CD4-positive, alpha-beta T cell treated with Interleukin-10 for 1 hour (primary cell): ENCODE measurements around the gene CDKAL1.
"Not testable (repeated sequence)": the region's sequence is repeated elsewhere in the genome, so short reads cannot be mapped to it uniquely, and the experiment has no call there.

Experiments
- DNase-seq: peaks from one replicate; pipeline ENCODE4 v3.0.0-alpha.2; 2020

CDKAL1 gene

GRCh38 chr6:20599302-20600051 lies 65.2 kb downstream of the CDKAL1 start:
- no peak for DNase-seq

DNA sequence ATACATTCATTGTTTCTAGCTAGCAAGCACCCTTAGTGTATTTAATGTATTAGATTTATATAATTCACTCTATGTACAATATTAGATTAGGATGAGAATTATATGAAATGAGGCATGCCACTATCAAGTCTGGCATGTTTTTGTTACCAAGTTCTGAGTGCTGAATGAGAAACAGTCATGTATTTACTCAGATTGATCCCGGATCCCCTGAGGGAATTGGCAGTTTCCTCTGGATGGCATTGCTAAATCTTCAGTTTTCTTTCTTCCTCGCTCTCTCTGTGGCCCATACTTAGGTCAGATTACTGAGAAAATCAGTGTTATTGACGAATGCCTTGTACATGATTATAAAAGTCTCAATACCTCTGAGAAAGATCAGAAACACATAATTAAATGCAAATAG lies 66.6 kb downstream of the CDKAL1 start:
- DNase-seq: no peak

GRCh38 chr6:20604159-20604558 lies 69.9 kb downstream of the CDKAL1 start:
- no peak for DNase-seq

GRCh38 chr6:20605061-20605460 lies 70.8 kb downstream of the CDKAL1 start:
- no peak for DNase-seq

DNA sequence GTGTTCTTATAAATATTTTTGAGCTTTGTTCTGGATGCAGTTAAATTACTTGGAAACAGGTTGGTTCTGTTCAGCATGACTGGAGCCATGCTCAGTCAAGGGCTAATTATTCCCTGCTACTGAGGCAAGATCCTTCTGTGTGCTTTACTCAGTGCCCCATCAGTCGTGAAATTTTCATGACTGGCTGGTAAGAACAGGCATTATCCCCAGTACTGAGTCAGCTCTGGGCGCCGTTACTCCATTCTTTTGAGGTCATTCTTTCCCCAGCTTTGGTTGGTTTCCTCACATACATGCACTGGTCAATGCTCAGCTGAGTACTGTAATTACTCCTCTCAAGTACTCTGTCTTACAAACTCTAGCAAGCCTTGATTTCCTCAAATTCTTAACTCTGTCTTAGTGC lies 71.3 kb downstream of the CDKAL1 start:
- no peak for DNase-seq

GRCh38 chr6:20606831-20607230 lies 72.6 kb downstream of the CDKAL1 start:
- DNase-seq: no peak

GRCh38 chr6:20608356-20608755 lies 74.1 kb downstream of the CDKAL1 start:
- DNase-seq: no peak

DNA sequence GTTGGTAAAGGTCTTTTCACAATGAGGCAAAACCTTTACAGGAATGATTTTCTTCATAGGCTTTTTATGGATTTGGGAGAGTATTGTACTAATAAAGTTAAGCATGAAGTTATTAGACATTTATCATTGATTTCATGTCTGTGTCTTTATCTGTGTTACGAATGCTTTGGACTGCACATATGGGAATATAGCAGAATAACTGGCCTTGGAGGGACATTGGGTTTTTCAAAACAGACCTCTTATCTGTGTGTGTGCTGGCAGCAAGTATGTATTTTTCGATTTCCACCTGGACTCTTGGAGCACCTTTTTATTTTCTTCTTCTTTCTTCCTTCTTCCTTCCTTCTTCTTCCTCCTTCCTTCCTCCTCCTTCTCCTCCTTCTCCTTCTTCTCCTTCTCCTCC lies 74.6 kb downstream of the CDKAL1 start:
- no peak for DNase-seq

DNA sequence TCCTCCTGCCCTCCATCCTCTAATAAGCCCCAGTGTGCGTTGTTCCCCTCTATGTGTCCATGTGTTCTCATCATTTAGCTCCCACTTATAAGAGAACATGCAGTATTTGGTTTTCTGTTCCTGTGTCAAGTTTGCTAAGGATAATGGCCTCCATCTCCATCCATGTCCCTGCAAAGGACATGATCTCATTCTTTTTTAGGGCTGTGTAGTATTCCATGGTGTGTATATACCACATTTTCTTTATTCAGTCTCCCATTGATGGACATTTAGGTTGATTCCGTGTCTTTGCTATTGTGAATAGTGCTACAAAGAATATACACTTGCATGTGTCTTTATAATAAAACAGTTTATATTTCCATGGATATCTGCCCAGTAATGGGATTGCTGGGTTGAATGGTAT lies 75.7 kb downstream of the CDKAL1 start:
- not testable (repeated sequence) for DNase-seq

- no peak for DNase-seq
Measured at GRCh38 chr6:20610636-20611370, 76.5 kb downstream of the CDKAL1 start.

DNA sequence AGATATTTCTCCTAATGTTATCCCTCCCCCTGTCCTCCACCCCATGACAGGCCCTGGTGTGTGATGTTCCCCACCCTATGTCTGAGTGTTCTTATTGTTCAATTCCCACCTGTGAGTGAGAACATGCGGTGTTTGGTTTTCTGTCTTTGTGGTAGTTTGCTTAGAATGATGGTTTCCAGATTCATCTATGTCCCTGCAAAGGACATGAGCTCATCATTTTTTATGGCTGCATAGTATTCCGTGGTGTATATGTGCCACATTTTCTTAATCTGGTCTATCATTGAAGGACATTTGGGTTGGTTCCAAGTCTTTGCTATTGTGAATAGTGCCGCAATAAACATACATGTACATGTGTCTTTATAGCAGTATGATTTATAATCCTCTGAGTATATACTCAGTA lies 83.3 kb downstream of the CDKAL1 start:
- not testable (repeated sequence) for DNase-seq

DNA sequence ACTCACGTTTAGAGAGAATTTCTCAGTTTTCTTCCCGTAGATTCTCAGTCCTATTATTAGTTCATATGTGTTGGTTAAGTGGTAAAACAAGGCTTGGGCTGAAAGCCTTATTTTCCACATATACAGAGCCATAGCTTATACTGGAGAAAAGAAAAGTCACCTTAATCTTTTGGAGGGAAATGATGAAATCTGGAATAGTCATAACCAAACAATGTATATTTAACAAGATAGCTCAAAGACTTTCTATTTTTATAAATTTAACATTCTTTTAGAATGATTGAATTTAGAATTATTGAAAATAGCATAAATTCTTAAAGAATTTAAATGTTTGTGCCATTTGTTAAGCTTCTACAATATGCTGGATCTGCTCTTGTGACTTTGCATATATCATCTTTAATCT lies 85.8 kb downstream of the CDKAL1 start:
- no peak for DNase-seq

- no peak for DNase-seq
Measured at GRCh38 chr6:20623761-20624160, 89.5 kb downstream of the CDKAL1 start.

DNA sequence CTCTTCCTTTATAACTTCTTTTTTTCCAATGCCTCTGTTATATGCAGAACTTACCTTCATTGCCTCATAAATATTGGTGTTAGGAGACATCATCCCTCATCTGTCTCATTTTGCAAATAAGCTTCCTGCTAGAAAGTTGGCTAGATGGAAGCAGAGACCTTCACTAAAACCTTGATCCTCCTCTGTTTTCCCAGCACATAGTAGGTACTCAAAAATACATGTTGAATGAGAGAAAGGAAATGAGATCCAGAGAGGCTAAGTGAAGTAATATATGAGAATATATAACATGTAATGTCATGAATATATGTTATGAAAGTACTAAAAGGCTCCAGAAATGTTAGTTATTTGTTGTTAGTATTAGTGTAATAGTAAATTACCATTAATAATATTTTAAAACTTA lies 91.9 kb downstream of the CDKAL1 start:
- DNase-seq: no peak

DNA sequence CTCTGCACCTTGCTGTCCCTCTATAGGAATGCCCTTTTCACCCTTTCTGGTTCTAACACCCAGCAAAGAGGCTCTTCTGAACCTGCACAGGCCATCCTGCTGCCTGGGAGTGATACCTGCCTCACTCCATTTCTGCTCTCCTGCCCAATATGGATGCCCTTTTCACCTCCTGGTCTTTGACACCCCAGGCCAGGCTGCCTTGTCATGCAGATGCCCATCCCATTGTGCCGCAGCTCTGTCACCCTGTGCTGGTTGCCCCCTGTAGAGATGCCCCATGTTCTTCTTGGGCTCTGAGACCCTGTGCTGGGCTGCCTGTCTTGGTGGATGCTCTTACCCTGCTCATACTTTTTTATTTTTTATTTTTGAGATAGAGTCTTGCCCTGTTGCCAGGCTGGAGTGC lies 95.3 kb downstream of the CDKAL1 start:
- no peak for DNase-seq

DNA sequence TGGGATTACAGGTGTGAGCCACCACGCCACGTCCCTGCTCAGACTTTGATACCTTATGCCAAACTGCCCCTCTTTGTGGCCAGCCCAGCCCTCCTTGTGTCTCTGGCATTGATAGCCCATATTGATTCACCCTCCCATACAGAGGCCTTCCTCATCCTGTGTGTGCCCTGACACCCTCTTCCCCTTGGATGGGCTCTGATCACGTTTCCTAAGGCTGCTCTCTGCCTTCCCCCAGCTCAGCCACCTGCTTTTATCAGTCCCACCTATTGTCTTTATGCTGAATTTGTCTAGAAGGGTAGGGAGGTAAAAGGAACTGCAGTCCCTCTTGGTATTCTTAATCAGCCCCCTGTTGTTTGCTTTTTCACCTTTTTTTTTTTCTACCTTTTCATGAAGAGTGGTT lies 95.9 kb downstream of the CDKAL1 start:
- no peak for DNase-seq

GRCh38 chr6:20630617-20631548 lies 96.6 kb downstream of the CDKAL1 start:
- no peak for DNase-seq

DNA sequence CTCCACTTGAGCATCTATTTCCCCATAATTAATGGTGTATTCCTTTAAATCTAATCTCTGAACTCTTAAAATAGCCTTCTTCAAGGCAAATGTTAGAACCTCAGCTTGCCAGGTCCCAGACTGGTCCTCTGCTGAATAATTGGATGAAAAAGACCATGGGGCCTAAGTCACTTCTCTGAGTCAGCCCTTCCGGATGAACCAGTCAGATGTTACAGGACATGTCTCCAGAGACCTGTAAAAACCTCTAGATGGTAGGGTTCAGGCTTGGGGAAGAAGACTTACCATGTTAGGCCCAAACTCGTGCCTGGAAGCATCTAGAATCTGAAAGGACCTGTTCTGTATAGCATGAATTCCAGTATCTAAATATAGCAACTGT lies 97.3 kb downstream of the CDKAL1 start:
- DNase-seq: no peak

GRCh38 chr6:20632696-20633095 lies 98.4 kb downstream of the CDKAL1 start:
- no peak for DNase-seq

DNA sequence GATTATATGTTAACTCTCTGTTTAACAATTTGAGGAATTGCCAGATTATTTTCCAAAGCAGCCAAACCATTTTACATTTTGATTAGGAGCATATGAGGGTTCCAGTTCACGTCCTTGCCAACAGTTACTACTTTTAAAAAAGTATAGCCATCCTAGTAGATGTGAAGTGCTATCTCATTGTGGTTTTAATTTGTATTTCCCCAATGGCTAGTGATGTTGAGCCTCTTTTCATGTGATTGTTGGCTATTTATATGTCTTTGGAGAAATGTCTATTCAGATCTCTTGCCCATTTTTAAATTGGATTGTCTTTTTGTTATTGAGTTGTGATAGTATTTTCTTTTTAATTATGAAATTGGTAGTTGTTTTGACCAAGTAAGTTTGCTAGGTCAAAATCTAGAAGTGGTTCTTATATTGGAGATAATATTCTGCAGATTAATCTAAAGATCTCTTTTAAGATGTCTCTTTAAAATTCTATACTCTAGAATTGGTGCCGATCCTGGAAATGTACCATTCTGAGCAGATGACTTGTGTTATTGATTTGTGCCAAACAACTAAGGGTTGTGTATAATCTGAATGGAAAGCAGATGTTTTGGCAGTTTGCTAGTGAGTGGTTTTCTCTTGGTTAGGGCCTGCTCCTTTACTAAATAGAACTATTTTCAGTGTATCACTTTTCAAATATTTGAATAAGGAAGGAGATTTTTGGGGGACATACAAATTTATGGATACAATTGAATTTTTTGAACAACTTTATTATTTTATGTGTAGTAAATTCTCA lies 99.5 kb downstream of the CDKAL1 start:
- DNase-seq: no peak

- no peak for DNase-seq
Measured at GRCh38 chr6:20639161-20639560, 104.9 kb downstream of the CDKAL1 start.

GRCh38 chr6:20640181-20640580 lies 105.9 kb downstream of the CDKAL1 start:
- no peak for DNase-seq

DNA sequence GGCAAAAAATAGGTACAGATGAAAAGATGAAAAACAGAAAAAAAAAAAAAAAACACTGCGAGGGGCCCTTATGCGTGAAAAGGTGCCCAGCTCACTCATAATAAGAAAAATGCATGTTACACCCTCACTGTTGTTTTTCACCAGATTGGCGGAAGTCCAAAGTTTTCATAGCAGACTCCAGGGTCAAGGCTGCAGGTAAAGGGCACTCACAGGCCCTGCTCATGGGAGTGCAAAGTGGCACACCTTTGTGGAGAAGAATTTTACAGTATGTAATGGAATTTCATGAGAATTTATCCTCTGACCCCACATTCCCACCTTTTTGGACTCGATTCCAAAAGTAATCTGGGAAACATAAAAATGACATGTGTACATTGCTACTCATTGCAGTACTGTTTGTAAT lies 108.2 kb downstream of the CDKAL1 start:
- DNase-seq: no peak
